HepG2 (cell line): Measurements from ENCODE around the gene CYP26B1. TPM values are rescaled to one million over a fixed set of nuclear protein-coding genes. Genes with fewer than 3 reads are reported as not detected.

Source experiments
- CSRNP2 ChIP-seq: sonication (generic); formaldehyde crosslinking; conservative IDR thresholded peaks from 2 replicates; pipeline ENCODE4 v1.8.0; 2022; ENCODE audit warnings: low read depth, missing genetic modification reagents
- ESRRA ChIP-seq: sonication (generic); formaldehyde crosslinking; IDR thresholded peaks from 2 replicates; pipeline ENCODE4 v1.5.1; 2020; ENCODE audit warnings: mild to moderate bottlenecking, low read depth, missing genetic modification reagents
- ETV6 ChIP-seq: sonication (generic); formaldehyde crosslinking; conservative IDR thresholded peaks from 2 replicates; pipeline ENCODE4 v1.4.0; 2020; ENCODE audit warnings: missing genetic modification reagents
- FOSL2 ChIP-seq: sonication (generic); formaldehyde crosslinking; IDR thresholded peaks from 2 replicates; pipeline ENCODE4 v1.4.0; 2020; ENCODE audit warnings: missing genetic modification reagents
- FOXM1 ChIP-seq: sonication (generic); formaldehyde crosslinking; IDR thresholded peaks from 2 replicates; pipeline ENCODE4 v1.5.0; 2020; ENCODE audit warnings: missing genetic modification reagents
- HDAC1 ChIP-seq: sonication (generic); formaldehyde crosslinking; IDR thresholded peaks from 2 replicates; pipeline ENCODE4 v1.5.1; 2020; ENCODE audit warnings: mild to moderate bottlenecking, missing genetic modification reagents
- KDM3A ChIP-seq: IDR thresholded peaks from 2 replicates; pipeline ENCODE4 v1.6.1; 2018; ENCODE audit warnings: low read depth, missing compliant biosample characterization
- NBN ChIP-seq: fragments of 450-650 bp; conservative IDR thresholded peaks from 2 replicates; pipeline ENCODE4 v1.6.1; 2017
- ONECUT2 ChIP-seq: sonication (generic); formaldehyde crosslinking; IDR thresholded peaks from 2 replicates; pipeline ENCODE4 v1.4.0; 2020; ENCODE audit warnings: missing genetic modification reagents
- PAWR ChIP-seq: sonication (generic); formaldehyde crosslinking; IDR thresholded peaks from 2 replicates; pipeline ENCODE4 v1.4.0; 2020; ENCODE audit warnings: missing genetic modification reagents, mild to moderate bottlenecking, borderline replicate concordance
- RFX5 ChIP-seq: IDR thresholded peaks from 2 replicates; pipeline ENCODE4 v1.6.1; 2011; ENCODE audit warnings: low read depth, low read length, improper control_type of control experiment
- SNAPC2 ChIP-seq: sonication (generic); formaldehyde crosslinking; IDR thresholded peaks from 2 replicates; pipeline ENCODE4 v1.8.1; 2022; ENCODE audit warnings: mild to moderate bottlenecking, missing genetic modification reagents
- SRF ChIP-seq: IDR thresholded peaks from 2 replicates; pipeline ENCODE4 v1.6.1; 2011; ENCODE audit warnings: mild to moderate bottlenecking, low read depth, low read length, moderate library complexity
- SRSF9 ChIP-seq: fragments of 200-400 bp; formaldehyde crosslinking; IDR thresholded peaks from 2 replicates; pipeline ENCODE4 v1.6.1; 2018; ENCODE audit warnings: borderline replicate concordance, mild to moderate bottlenecking, low read depth, low read length; ENCODE audit not compliant: insufficient read depth, poor library complexity, severe bottlenecking
- SUZ12 ChIP-seq: fragments of 150-350 bp; IDR thresholded peaks from 2 replicates; pipeline ENCODE4 v1.6.1; 2014; ENCODE audit warnings: low read depth, low read length
- TAF1 ChIP-seq: sonication (generic); formaldehyde crosslinking; IDR thresholded peaks from 2 replicates; pipeline ENCODE4 v1.4.0; 2020; ENCODE audit warnings: missing genetic modification reagents
- THAP9 ChIP-seq: sonication (generic); formaldehyde crosslinking; IDR thresholded peaks from 2 replicates; pipeline ENCODE4; 2020; ENCODE audit warnings: missing genetic modification reagents, mild to moderate bottlenecking, borderline replicate concordance
- ZNF205 ChIP-seq: IDR thresholded peaks from 2 replicates; pipeline ENCODE4 v1.6.1; 2018; ENCODE audit warnings: missing biosample characterization, missing genetic modification reagents
- ZNF235 ChIP-seq: sonication (generic); formaldehyde crosslinking; IDR thresholded peaks from 2 replicates; pipeline ENCODE4 v1.8.1; 2023; ENCODE audit warnings: mild to moderate bottlenecking, missing genetic modification reagents, borderline replicate concordance
- ZNF275 ChIP-seq: sonication (generic); formaldehyde crosslinking; IDR thresholded peaks from 2 replicates; pipeline ENCODE4 v1.8.0; 2022; ENCODE audit warnings: missing genetic modification reagents, mild to moderate bottlenecking, inconsistent platforms, borderline replicate concordance
- ZNF331 ChIP-seq: sonication (generic); formaldehyde crosslinking; IDR thresholded peaks from 2 replicates; pipeline ENCODE4 v1.4.0; 2020; ENCODE audit warnings: missing genetic modification reagents
- ZNF577 ChIP-seq: sonication (generic); formaldehyde crosslinking; IDR thresholded peaks from 2 replicates; pipeline ENCODE4 v1.4.0; 2020; ENCODE audit warnings: mild to moderate bottlenecking, low read depth, missing genetic modification reagents, borderline replicate concordance
- ZNF782 ChIP-seq: sonication (generic); formaldehyde crosslinking; IDR thresholded peaks from 2 replicates; pipeline ENCODE4 v1.4.0; 2020; ENCODE audit warnings: missing genetic modification reagents, mild to moderate bottlenecking, borderline replicate concordance
- ZNF800 ChIP-seq: sonication (generic); formaldehyde crosslinking; IDR thresholded peaks from 2 replicates; pipeline ENCODE4 v1.4.0; 2020; ENCODE audit warnings: missing genetic modification reagents
- polyA plus RNA-seq, 8 experiments: library from polyadenylated mRNA; depleted of rRNA in 3 of 8; stranded (reverse) in 7 of 8; unstranded in 1 of 8; fragments of >200 nt; fragmentation: Illumina TruSeq in 4 of 8; extraction: Trizol in 4 of 8; gene quantifications; 2 replicates each; pipeline versions ENCODE4 v1.2.1 to v1.2.3, GENCODE V29; 2011 to 2016; ENCODE audit warnings: low read depth in 4 of 8, missing spikeins in 1 of 8, mixed read lengths in 1 of 8; ENCODE audit not compliant: insufficient read depth in 1 of 8
- total RNA-seq, 5 experiments: library from RNA; depleted of rRNA; stranded (reverse); fragments of >200 nt; fragmentation: Illumina TruSeq; extraction: Trizol; gene quantifications; 2 replicates each; pipeline ENCODE4 v1.2.3, GENCODE V29; 2016; ENCODE audit warnings: low read depth in 1 of 5

Gene CYP26B1
- total and polyA plus RNA-seq, 2 of the 13 experiments (the other 11 are each of a cell fraction or from before 2014, with no cell fraction given): 0.05 to 0.07 TPM

- no peak for TF ChIP-seq ESRRA (CRISPR knock-in tag)
- no peak for TF ChIP-seq KDM3A
- TF ChIP-seq ZNF235 (CRISPR knock-in tag): peak; percentile 39; the same call in 1 of the 2 replicates
- TF ChIP-seq ZNF331 (CRISPR knock-in tag): no peak
- TF ChIP-seq PAWR (CRISPR knock-in tag): no peak
- TF ChIP-seq ZNF800 (CRISPR knock-in tag): peak; percentile 77
- no peak for TF ChIP-seq RFX5
- TF ChIP-seq ZNF782: no peak
- no peak for TF ChIP-seq SUZ12
- no peak for TF ChIP-seq CSRNP2 (CRISPR knock-in tag)
- TF ChIP-seq TAF1 (CRISPR knock-in tag): no peak
- TF ChIP-seq SRSF9: no peak
- TF ChIP-seq THAP9 (CRISPR knock-in tag): no peak; the same call in 1 of the 2 replicates
- no peak for TF ChIP-seq NBN
- TF ChIP-seq ZNF205 (CRISPR knock-in tag): no peak
- no peak for TF ChIP-seq ONECUT2 (CRISPR knock-in tag)
- no peak for TF ChIP-seq FOXM1
- TF ChIP-seq HDAC1 (CRISPR knock-in tag): no peak
- TF ChIP-seq ETV6 (CRISPR knock-in tag): no peak
- no peak for TF ChIP-seq SRF
- no peak for TF ChIP-seq ZNF577 (CRISPR knock-in tag)
- peak; percentile 49; the same call in 1 of the 2 replicates for TF ChIP-seq ZNF275
- no peak for TF ChIP-seq FOSL2
- no peak for TF ChIP-seq SNAPC2 (CRISPR knock-in tag)
These were observed 2.9 kb downstream of the CYP26B1 start (continued) for GRCh38 chr2:72144632-72145288.
